Parathyroid adenoma (tissue), 2 donors: Measurements from ENCODE around the gene GFPT2.

Experiments
- H2AFZ ChIP-seq: fragments of 300-600 bp; sonication (generic); one replicate; pipeline ENCODE4 v1.7.0; 2017; ENCODE audit warnings: antibody characterized with exemption, mild to moderate bottlenecking
- H3K27ac ChIP-seq: fragments of 300-600 bp; sonication (generic); one replicate; pipeline ENCODE4 v1.7.0; 2017
- H3K27me3 ChIP-seq: fragments of 300-600 bp; sonication (generic); one replicate; pipeline ENCODE4 v1.7.0; 2017; ENCODE audit warnings: low read length; ENCODE audit not compliant: control insufficient read depth, insufficient read depth
- H3K36me3 ChIP-seq: fragments of 300-600 bp; sonication (generic); one replicate; pipeline ENCODE4 v1.7.0; 2017; ENCODE audit warnings: low read length; ENCODE audit not compliant: control insufficient read depth, insufficient read depth
- H3K4me1 ChIP-seq: fragments of 300-600 bp; sonication (generic); one replicate; pipeline ENCODE4 v1.7.0; 2017; ENCODE audit warnings: control low read depth
- H3K4me2 ChIP-seq: fragments of 300-600 bp; sonication (generic); one replicate; pipeline ENCODE4 v1.7.0; 2017; ENCODE audit warnings: low read length
- H3K4me3 ChIP-seq: fragments of 300-600 bp; sonication (generic); one replicate; pipeline ENCODE4 v1.7.0; 2017; ENCODE audit warnings: low read depth, low read length
- H3K79me2 ChIP-seq: fragments of 300-600 bp; sonication (generic); one replicate; pipeline ENCODE4 v1.7.0; 2017; ENCODE audit warnings: control low read depth
- H3K9ac ChIP-seq: fragments of 300-600 bp; sonication (generic); one replicate; pipeline ENCODE4 v1.7.0; 2017; ENCODE audit warnings: mild to moderate bottlenecking
- H3K9me3 ChIP-seq: fragments of 300-600 bp; sonication (generic); one replicate; pipeline ENCODE4 v1.7.0; 2017; ENCODE audit warnings: low read length; ENCODE audit not compliant: control insufficient read depth
- CTCF ChIP-seq: fragments of 300-600 bp; sonication (generic); IDR thresholded peaks from one replicate; pipeline ENCODE4 v1.7.0; 2017; ENCODE audit warnings: antibody characterized with exemption, mild to moderate bottlenecking
- donor health status: primary hyperparathyroidism.

GFPT2 gene

DNA sequence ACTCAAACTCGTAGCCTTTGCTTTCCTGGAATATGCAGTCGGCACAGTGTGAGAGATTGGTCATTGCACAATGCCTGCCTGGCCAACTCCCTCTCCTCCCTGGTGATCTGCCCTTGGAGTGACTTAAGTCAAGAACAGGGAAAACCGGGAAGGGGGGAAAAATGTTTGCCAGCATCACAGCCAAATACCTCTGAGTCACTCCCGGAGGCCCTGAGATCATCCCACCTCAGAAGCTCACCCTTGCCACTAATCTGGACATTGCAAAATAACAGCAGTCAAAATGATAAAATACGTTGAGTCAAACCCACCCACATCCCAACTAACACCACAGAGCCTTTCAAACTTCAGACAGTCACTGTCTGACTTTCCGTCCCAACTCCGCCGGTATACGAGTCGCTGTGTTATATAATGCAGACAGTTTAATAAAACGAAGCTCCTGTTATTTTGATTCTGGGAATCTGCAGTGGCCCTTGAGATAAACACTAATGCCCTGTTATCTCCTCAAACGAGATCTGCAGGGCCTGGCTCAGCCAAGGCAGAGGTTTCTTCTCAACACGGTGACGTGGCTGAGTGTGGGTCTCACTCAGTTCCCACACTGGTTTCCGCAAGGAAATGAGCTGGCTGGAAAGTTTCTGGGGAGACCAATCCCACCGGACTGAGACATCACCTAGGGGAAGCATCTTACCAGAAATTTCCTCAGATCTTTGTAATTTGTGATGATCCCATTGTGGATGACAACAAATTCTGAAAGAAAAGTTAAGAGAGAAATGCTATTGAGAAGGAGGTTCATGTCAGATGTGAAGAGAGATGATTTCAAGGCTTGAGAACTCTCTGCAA lies 22.1 kb downstream of the GFPT2 start:
- H3K36me3 ChIP-seq: no peaks in the 10 kb centered on the region
- no peak overlapping the region for H3K4me3 ChIP-seq
- no peaks in the 10 kb centered on the region for H3K9me3 ChIP-seq
- no peak overlapping the region for H3K9ac ChIP-seq
- H3K27me3 ChIP-seq: no peaks in the 10 kb centered on the region
- H3K27ac ChIP-seq: no peak overlapping the region
- no peak overlapping the region for H3K4me2 ChIP-seq
- no peaks in the 10 kb centered on the region for H3K79me2 ChIP-seq
- H2AFZ ChIP-seq: no peak overlapping the region
- TF ChIP-seq CTCF: no peak
- no peaks in the 10 kb centered on the region for H3K4me1 ChIP-seq

GRCh38 chr5:180330270-180330648 lies 22.9 kb downstream of the GFPT2 start:
- H3K4me2 ChIP-seq: no peak overlapping the region
- H3K9me3 ChIP-seq: no peaks in the 10 kb centered on the region
- H3K79me2 ChIP-seq: no peaks in the 10 kb centered on the region
- TF ChIP-seq CTCF: no peak
- no peak overlapping the region for H2AFZ ChIP-seq
- H3K9ac ChIP-seq: no peak overlapping the region
- H3K27me3 ChIP-seq: no peaks in the 10 kb centered on the region
- H3K27ac ChIP-seq: no peak overlapping the region
- no peak overlapping the region for H3K4me3 ChIP-seq
- H3K4me1 ChIP-seq: no peaks in the 10 kb centered on the region
- no peaks in the 10 kb centered on the region for H3K36me3 ChIP-seq

DNA sequence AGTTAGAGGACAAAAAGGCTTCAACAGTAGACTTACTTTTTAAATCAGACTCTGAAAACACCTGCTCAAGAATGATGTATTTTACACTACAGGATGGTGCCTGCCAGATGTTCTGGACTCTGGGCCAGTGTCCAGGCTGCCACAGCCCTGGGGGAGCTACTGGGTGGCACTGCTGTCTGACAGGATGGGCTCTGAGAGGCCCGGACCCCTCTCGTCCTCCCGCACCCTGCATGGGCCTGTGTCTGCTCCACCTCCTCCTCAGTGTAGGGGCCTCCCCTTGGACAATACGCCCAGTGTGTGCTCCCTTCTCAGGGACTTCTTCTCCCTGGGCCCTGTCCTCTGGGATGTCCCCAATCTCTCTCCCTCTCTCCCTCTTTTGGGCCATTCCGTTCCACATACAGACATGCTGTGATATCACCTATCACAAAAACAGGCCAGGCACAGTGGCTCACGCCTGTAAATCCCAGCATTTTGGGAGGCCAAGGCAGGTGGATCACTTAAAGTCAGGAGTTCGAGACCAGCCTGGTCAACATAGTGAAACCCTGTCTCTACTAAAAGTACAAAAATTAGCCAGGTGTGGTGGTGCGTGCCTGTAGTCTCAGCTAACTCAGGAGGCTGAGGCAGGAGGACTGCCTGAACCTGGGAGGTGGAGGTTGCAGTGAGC lies 23.4 kb downstream of the GFPT2 start:
- Histone ChIP-seq H3K36me3 (no peaks in the 10 kb centered on the region), H3K27me3 (no peaks in the 10 kb centered on the region), H3K27ac (no peak overlapping the region), H3K79me2 (no peaks in the 10 kb centered on the region), H3K4me1 (no peaks in the 10 kb centered on the region), H3K4me2 (no peak overlapping the region), H3K9me3 (no peaks in the 10 kb centered on the region), H2AFZ (no peak overlapping the region), H3K4me3 (no peak overlapping the region), H3K9ac (no peak overlapping the region)
- no peak for TF ChIP-seq CTCF

- no peak overlapping the region for H3K27ac ChIP-seq
- H3K36me3 ChIP-seq: no peaks in the 10 kb centered on the region
- no peaks in the 10 kb centered on the region for H3K27me3 ChIP-seq
- no peaks in the 10 kb centered on the region for H3K4me1 ChIP-seq
- H2AFZ ChIP-seq: no peak overlapping the region
- H3K4me2 ChIP-seq: no peak overlapping the region
- H3K9ac ChIP-seq: no peak overlapping the region
- no peak for TF ChIP-seq CTCF
- no peak overlapping the region for H3K4me3 ChIP-seq
- no peaks in the 10 kb centered on the region for H3K9me3 ChIP-seq
- H3K79me2 ChIP-seq: no peaks in the 10 kb centered on the region
Measured at GRCh38 chr5:180329138-180329435, 24.0 kb downstream of the GFPT2 start.
